ENCODE data around the gene DOCK4. TPM values are rescaled to one million over a fixed set of nuclear protein-coding genes. Genes with fewer than 3 reads are reported as not detected.

DOCK4 gene
- total RNA-seq, 1 experiment from 2014 or later = 4.9 TPM

DNA sequence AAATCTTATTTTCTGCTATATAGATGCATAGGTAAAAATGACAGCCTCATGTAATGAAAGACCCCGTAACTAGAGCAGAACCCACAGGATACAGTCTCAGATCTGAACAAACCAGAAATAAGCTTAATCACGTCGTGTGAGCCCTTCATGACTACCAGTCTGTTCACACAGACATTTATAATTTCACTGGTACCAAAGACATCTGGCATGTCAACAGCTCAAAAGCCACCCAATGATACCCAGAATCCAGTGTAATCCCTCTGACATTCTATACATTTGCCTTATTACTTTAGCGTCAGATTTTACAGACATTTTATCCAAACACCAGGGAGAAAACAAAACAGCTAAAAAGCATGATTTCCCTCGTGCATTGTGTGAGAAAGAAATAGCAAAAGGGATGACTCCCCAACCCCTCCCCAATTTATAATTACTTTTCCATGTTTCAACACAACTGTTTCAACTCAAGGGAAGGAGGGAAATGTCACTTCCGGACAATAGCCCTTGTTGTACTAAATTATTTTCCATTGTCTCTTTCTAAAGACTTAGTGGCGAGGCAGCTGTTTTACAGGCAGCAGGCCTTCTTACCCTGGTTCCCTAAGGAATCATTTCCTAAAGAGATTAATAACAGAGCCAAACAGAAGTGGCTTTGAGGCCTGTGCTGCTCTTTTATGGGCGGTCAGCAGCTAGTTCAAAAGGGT is 33.2 kb downstream of the DOCK4 start:
- Histone ChIP-seq H3K4me2 (ENCODE audit: insufficient read depth, insufficient read length, low read length) (no peak overlapping the region), H3K9me3 (ENCODE audit: control insufficient read depth, low read depth, low read length) (no peaks in the 10 kb centered on the region), H3T11ph (ENCODE audit: low read length) (no peak overlapping the region), H3K23ac (ENCODE audit: insufficient read length, low read depth, low read length) (no peak overlapping the region), H3K56ac (ENCODE audit: insufficient read length, low read depth, low read length) (no peak overlapping the region), H2BK12ac (ENCODE audit: insufficient read length, low read depth, low read length) (no peak overlapping the region), H2AFZ (ENCODE audit: low read length) (no peak overlapping the region), H3K4ac (ENCODE audit: low read depth, low read length) (no peak overlapping the region), H3K14ac (ENCODE audit: insufficient read depth, low read length) (no peak overlapping the region), H3K4me1 (ENCODE audit: insufficient read depth, low read length) (no peaks in the 10 kb centered on the region; the same call in 1 of the 2 replicates), H3K9ac (ENCODE audit: extremely low read depth, insufficient read length, low read length) (no peak overlapping the region), H2BK5ac (ENCODE audit: insufficient read length, low read length) (no peak overlapping the region), H3K23me2 (ENCODE audit: insufficient read length, low read depth, low read length, poor library complexity, severe bottlenecking) (no peaks in the 10 kb centered on the region), H3K79me1 (ENCODE audit: insufficient read depth, low read depth, low read length, poor library complexity, severe bottlenecking) (no peaks in the 10 kb centered on the region), H2BK20ac (ENCODE audit: low read depth, low read length, poor library complexity, severe bottlenecking) (no peak overlapping the region), H4K91ac (ENCODE audit: insufficient read length, low read depth, low read length) (no peak overlapping the region), H3K27me3 (ENCODE audit: insufficient read depth, low read length) (no peaks in the 10 kb centered on the region), H3K79me2 (ENCODE audit: insufficient read depth, low read length) (peaks cover 9% of the 10 kb centered on the region; the same call in 1 of the 2 replicates), H4K20me1 (ENCODE audit: control insufficient read depth, insufficient read depth, insufficient read length) (no peaks in the 10 kb centered on the region), H3K18ac (ENCODE audit: insufficient read length, low read depth, low read length) (no peak overlapping the region), H2BK120ac (ENCODE audit: low read depth, low read length, poor library complexity, severe bottlenecking) (no peak overlapping the region), H4K5ac (ENCODE audit: insufficient read length, low read depth, low read length) (no peak overlapping the region), H2AK5ac (ENCODE audit: insufficient read length, low read length) (no peak overlapping the region), H2BK15ac (ENCODE audit: low read depth, low read length) (no peak overlapping the region), H4K8ac (replicated peaks; ENCODE audit: insufficient read length, low read depth, low read length) (no peak overlapping the region), H3K27ac (ENCODE audit: insufficient read length, low read depth, low read length) (no peak overlapping the region)
- TF ChIP-seq, protein P1, sequence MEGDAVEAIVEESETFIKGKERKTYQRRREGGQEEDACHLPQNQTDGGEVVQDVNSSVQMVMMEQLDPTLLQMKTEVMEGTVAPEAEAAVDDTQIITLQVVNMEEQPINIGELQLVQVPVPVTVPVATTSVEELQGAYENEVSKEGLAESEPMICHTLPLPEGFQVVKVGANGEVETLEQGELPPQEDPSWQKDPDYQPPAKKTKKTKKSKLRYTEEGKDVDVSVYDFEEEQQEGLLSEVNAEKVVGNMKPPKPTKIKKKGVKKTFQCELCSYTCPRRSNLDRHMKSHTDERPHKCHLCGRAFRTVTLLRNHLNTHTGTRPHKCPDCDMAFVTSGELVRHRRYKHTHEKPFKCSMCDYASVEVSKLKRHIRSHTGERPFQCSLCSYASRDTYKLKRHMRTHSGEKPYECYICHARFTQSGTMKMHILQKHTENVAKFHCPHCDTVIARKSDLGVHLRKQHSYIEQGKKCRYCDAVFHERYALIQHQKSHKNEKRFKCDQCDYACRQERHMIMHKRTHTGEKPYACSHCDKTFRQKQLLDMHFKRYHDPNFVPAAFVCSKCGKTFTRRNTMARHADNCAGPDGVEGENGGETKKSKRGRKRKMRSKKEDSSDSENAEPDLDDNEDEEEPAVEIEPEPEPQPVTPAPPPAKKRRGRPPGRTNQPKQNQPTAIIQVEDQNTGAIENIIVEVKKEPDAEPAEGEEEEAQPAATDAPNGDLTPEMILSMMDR (conservative IDR thresholded peaks at IDR 0.05) = no peak
- no CpG with 5 or more reads among the region's 8 CpGs for WGBS (ENCODE audit: extremely low coverage, insufficient read length, low lambda C conversion rate)
- Mint-ChIP-seq H3K4me3 (no peak overlapping the region), H3K9me3 (no peaks in the 10 kb centered on the region), H3K27me3 (ENCODE audit: low read depth) (no peaks in the 10 kb centered on the region), H3K36me3 (ENCODE audit: insufficient read depth in 1 of 3, low read depth in 3 of 3) (peaks cover 0 to 3% (median 0%) of the 10 kb centered on the region in 3 experiments; a peak in 1 of 7 replicates), H3K27ac (no peak overlapping the region), H3K4me1 (peaks cover 10 to 17% of the 10 kb centered on the region in 2 experiments)
- DNase-seq = no peak
